Uterus (tissue), 4 donors: Measurements from ENCODE around the gene DMD. TPM values are rescaled to one million over a fixed set of nuclear protein-coding genes. Genes with fewer than 3 reads are reported as not detected.

ENCODE experiments used
- DNase-seq, 2 donors: peaks; one replicate each; pipeline ENCODE4 v3.0.0-alpha.2; 2019 to 2020
- H3K27ac ChIP-seq, 2 donors: fragments of 200-600 bp; sonication (generic); 1 replicate in 1 of 2; 2 replicates in 1 of 2; pipeline ENCODE4 v1.5.1; 2016 to 2018
- H3K27me3 ChIP-seq, 2 donors: fragments of 200-600 bp; sonication (generic); one replicate each; pipeline ENCODE4 v1.5.1; 2018 to 2019; ENCODE audit warnings: control low read depth in 1 of 2
- H3K36me3 ChIP-seq, 2 donors: fragments of 200-600 bp; sonication (generic); one replicate each; pipeline ENCODE4 v1.5.1; 2019; ENCODE audit warnings: control low read depth in 1 of 2
- H3K4me1 ChIP-seq, 2 donors: fragments of 200-600 bp; sonication (generic); one replicate each; pipeline ENCODE4 v1.5.1; 2018 to 2019; ENCODE audit warnings: control low read depth in 1 of 2
- H3K4me3 ChIP-seq, 2 donors: fragments of 200-600 bp; sonication (generic); 1 replicate in 1 of 2; 2 replicates in 1 of 2; pipeline ENCODE4 v1.5.1; 2018 to 2019; ENCODE audit warnings: mild to moderate bottlenecking in 1 of 2
- H3K9me3 ChIP-seq, 2 donors: fragments of 200-600 bp; sonication (generic); one replicate each; pipeline ENCODE4 v1.5.1; 2019; ENCODE audit warnings: control low read depth in 1 of 2
- CTCF ChIP-seq, 4 experiments: fragments of 200-600 bp in 2 of 4; fragments of 450-650 bp in 2 of 4; sonication (generic) in 2 of 4; IDR thresholded peaks; one replicate each; pipeline ENCODE4 v1.5.1; 2016 to 2019; ENCODE audit warnings: antibody characterized with exemption in 4 of 4, mild to moderate bottlenecking in 2 of 4, moderate library complexity in 1 of 4
- POLR2A ChIP-seq, 2 donors: fragments of 450-650 bp; IDR thresholded peaks; one replicate each; pipeline ENCODE4 v1.6.1; 2016; ENCODE audit warnings: antibody characterized with exemption in 2 of 2, mild to moderate bottlenecking in 1 of 2, moderate library complexity in 1 of 2
- intact Hi-C: fragments of 100-400 bp; cut with DNase I; formaldehyde crosslinking; loops from one replicate; pipeline ENCODE4 v1.15.1; 2023; ENCODE audit warnings: low total_unique reads
- total RNA-seq, 4 donors: library from RNA; depleted of rRNA in 3 of 4; stranded (reverse); fragments of >200 nt in 3 of 4; gene quantifications; one replicate each; pipeline versions ENCODE4 v1.1.0 to v1.2.4, GENCODE V29; 2014 to 2023
- donor health status: DM: yes; HTN: yes; CAD: no.

DMD gene
- total RNA-seq, 4 donors from 2014 or later: 73.8 to 147 (median 97.8) TPM

- intact Hi-C loops: no loop called here
Observed at GRCh38 chrX:32483534-32484136, 727.7 kb downstream of the DMD start.

GRCh38 chrX:32480019-32480418 is 731.3 kb downstream of the DMD start:
- Histone ChIP-seq H3K36me3 (no peaks in the 10 kb centered on the region), H3K27ac (no peak overlapping the region), H3K27me3 (no peaks in the 10 kb centered on the region), H3K4me1 (no peaks in the 10 kb centered on the region), H3K4me3 (no peak overlapping the region), H3K9me3 (no peaks in the 10 kb centered on the region)
- TF ChIP-seq POLR2A (IDR thresholded peaks at IDR 0.05): no peak
- no peak for TF ChIP-seq CTCF (IDR thresholded peaks at IDR 0.05)
- no peak for DNase-seq
- intact Hi-C loops: no loop called here

More at GRCh38 chrX:32483534-32484136, 727.7 kb downstream of the DMD start:
- Histone ChIP-seq H3K27me3 (no peaks in the 10 kb centered on the region), H3K36me3 (no peaks in the 10 kb centered on the region), H3K4me1 (no peaks in the 10 kb centered on the region), H3K9me3 (no peaks in the 10 kb centered on the region), H3K27ac (no peak overlapping the region), H3K4me3 (no peak overlapping the region)
- DNase-seq: no peak
- TF ChIP-seq POLR2A (IDR thresholded peaks at IDR 0.05) (no peak), CTCF (IDR thresholded peaks at IDR 0.05) (no peak)

- TF ChIP-seq POLR2A (IDR thresholded peaks at IDR 0.05): no peak
- no peak for TF ChIP-seq CTCF (IDR thresholded peaks at IDR 0.05)
- intact Hi-C loops: no loop called here
- Histone ChIP-seq H3K4me1 (no peaks in the 10 kb centered on the region), H3K36me3 (no peaks in the 10 kb centered on the region), H3K9me3 (no peaks in the 10 kb centered on the region), H3K27me3 (peaks cover 0 to 10% of the 10 kb centered on the region in 2 donors), H3K4me3 (no peak overlapping the region), H3K27ac (no peak overlapping the region)
- DNase-seq: no peak
Observed at GRCh38 chrX:32472364-32472763, 739.0 kb downstream of the DMD start.

GRCh38 chrX:32455704-32456103 is 755.6 kb downstream of the DMD start:
- TF ChIP-seq CTCF (IDR thresholded peaks at IDR 0.05) (no peak), POLR2A (IDR thresholded peaks at IDR 0.05) (no peak)
- intact Hi-C loops: no loop called here

GRCh38 chrX:32451954-32452695 is 759.2 kb downstream of the DMD start:
- Histone ChIP-seq H3K27me3 (no peaks in the 10 kb centered on the region), H3K4me1 (no peaks in the 10 kb centered on the region), H3K9me3 (no peaks in the 10 kb centered on the region), H3K4me3 (no peak overlapping the region), H3K36me3 (no peaks in the 10 kb centered on the region), H3K27ac (no peak overlapping the region)
- no peak for DNase-seq
- TF ChIP-seq POLR2A (IDR thresholded peaks at IDR 0.05) (no peak), CTCF (IDR thresholded peaks at IDR 0.05) (no peak)
- intact Hi-C loops: no loop called here

More at GRCh38 chrX:32455704-32456103, 755.6 kb downstream of the DMD start:
- Histone ChIP-seq H3K4me1 (no peaks in the 10 kb centered on the region), H3K27ac (no peak overlapping the region), H3K36me3 (no peaks in the 10 kb centered on the region), H3K27me3 (no peaks in the 10 kb centered on the region), H3K9me3 (no peaks in the 10 kb centered on the region), H3K4me3 (no peak overlapping the region)
- no peak for DNase-seq
